ENCODE data around the gene BCL11A.

BCL11A gene

GRCh38 chr2:60520917-60521539 lies 32.4 kb downstream of the BCL11A start:
- H3K4me3 Mint-ChIP-seq: peak overlapping the region; percentile 51
- no peak for ATAC-seq (ENCODE audit: low read depth)
- H3K36me3 Mint-ChIP-seq: peaks cover 36% of the 10 kb centered on the region
- H3K27ac Mint-ChIP-seq: peak overlapping the region; percentile 82
- H3K9me3 Mint-ChIP-seq: no peaks in the 10 kb centered on the region
- no peaks in the 10 kb centered on the region for H3K27me3 Mint-ChIP-seq
- peaks cover 64% of the 10 kb centered on the region for H3K4me1 Mint-ChIP-seq
- no peak for DNase-seq (ENCODE audit: low spot score in 2 of 2)

- no peak for DNase-seq (ENCODE audit: low spot score in 2 of 2)
- Mint-ChIP-seq H3K27me3 (no peaks in the 10 kb centered on the region), H3K4me3 (peak overlapping the region; percentile 44), H3K4me1 (peaks cover 67% of the 10 kb centered on the region), H3K27ac (peak overlapping the region; percentile 82), H3K9me3 (no peaks in the 10 kb centered on the region), H3K36me3 (peaks cover 40% of the 10 kb centered on the region)
- ATAC-seq (ENCODE audit: low read depth): peak; percentile 23
Observed at GRCh38 chr2:60520151-60520876, 33.1 kb downstream of the BCL11A start.

- Mint-ChIP-seq H3K4me1 (peaks cover 75% of the 10 kb centered on the region), H3K36me3 (peaks cover 41% of the 10 kb centered on the region), H3K27me3 (no peaks in the 10 kb centered on the region), H3K4me3 (peak overlapping the region; percentile 9), H3K9me3 (no peaks in the 10 kb centered on the region), H3K27ac (peak overlapping the region; percentile 82)
- ATAC-seq (ENCODE audit: low read depth): no peak
- DNase-seq (ENCODE audit: low spot score in 2 of 2): no peak
Observed at GRCh38 chr2:60519231-60519863, 34.1 kb downstream of the BCL11A start.

GRCh38 chr2:60518567-60518966 lies 34.9 kb downstream of the BCL11A start:
- H3K4me1 Mint-ChIP-seq: peaks cover 73% of the 10 kb centered on the region
- H3K27ac Mint-ChIP-seq: peak overlapping the region; percentile 85

GRCh38 chr2:60517446-60517845 lies 36.0 kb downstream of the BCL11A start:
- Mint-ChIP-seq H3K27ac (peak overlapping the region; percentile 94), H3K27me3 (no peaks in the 10 kb centered on the region), H3K36me3 (peaks cover 36% of the 10 kb centered on the region), H3K9me3 (no peaks in the 10 kb centered on the region), H3K4me3 (no peak overlapping the region), H3K4me1 (peaks cover 73% of the 10 kb centered on the region)
- ATAC-seq (ENCODE audit: low read depth): no peak
- no peak for DNase-seq (ENCODE audit: low spot score in 2 of 2)

More at GRCh38 chr2:60518567-60518966, 34.9 kb downstream of the BCL11A start:
- peaks cover 40% of the 10 kb centered on the region for H3K36me3 Mint-ChIP-seq
- H3K4me3 Mint-ChIP-seq: peak overlapping the region; percentile 8
- no peaks in the 10 kb centered on the region for H3K9me3 Mint-ChIP-seq
- no peaks in the 10 kb centered on the region for H3K27me3 Mint-ChIP-seq
- DNase-seq (ENCODE audit: low spot score in 2 of 2) (no peak), ATAC-seq (ENCODE audit: low read depth) (no peak)

- DNase-seq (ENCODE audit: low spot score in 2 of 2) (no peak), ATAC-seq (ENCODE audit: low read depth) (no peak)
- no peaks in the 10 kb centered on the region for H3K27me3 Mint-ChIP-seq
- H3K9me3 Mint-ChIP-seq: no peaks in the 10 kb centered on the region
- H3K4me3 Mint-ChIP-seq: peak overlapping the region; percentile 67
- peaks cover 32% of the 10 kb centered on the region for H3K36me3 Mint-ChIP-seq
- H3K4me1 Mint-ChIP-seq: peaks cover 74% of the 10 kb centered on the region
- peak overlapping the region; percentile 94 for H3K27ac Mint-ChIP-seq
Observed at GRCh38 chr2:60516826-60517225, 36.6 kb downstream of the BCL11A start.

- Mint-ChIP-seq H3K4me1 (peaks cover 74% of the 10 kb centered on the region), H3K36me3 (peaks cover 29% of the 10 kb centered on the region), H3K4me3 (peak overlapping the region; percentile 67), H3K9me3 (no peaks in the 10 kb centered on the region), H3K27me3 (no peaks in the 10 kb centered on the region), H3K27ac (peak overlapping the region; percentile 94)
- no peak for ATAC-seq (ENCODE audit: low read depth)
- no peak for DNase-seq (ENCODE audit: low spot score in 2 of 2)
Observed at GRCh38 chr2:60516383-60516811, 37.1 kb downstream of the BCL11A start.

GRCh38 chr2:60515721-60516226 lies 37.7 kb downstream of the BCL11A start:
- peak overlapping the region; percentile 94 for H3K27ac Mint-ChIP-seq
- H3K27me3 Mint-ChIP-seq: no peaks in the 10 kb centered on the region
- DNase-seq (ENCODE audit: low spot score in 2 of 2) (peak in 1 of 2 donors; percentile 37), ATAC-seq (ENCODE audit: low read depth) (peak; percentile 73)
- H3K4me1 Mint-ChIP-seq: peaks cover 74% of the 10 kb centered on the region
- H3K36me3 Mint-ChIP-seq: peaks cover 26% of the 10 kb centered on the region
- H3K9me3 Mint-ChIP-seq: no peaks in the 10 kb centered on the region
- H3K4me3 Mint-ChIP-seq: peak overlapping the region; percentile 67

GRCh38 chr2:60513996-60514395 lies 39.5 kb downstream of the BCL11A start:
- peaks cover 35% of the 10 kb centered on the region for H3K36me3 Mint-ChIP-seq
- DNase-seq (ENCODE audit: low spot score in 2 of 2) (no peak), ATAC-seq (ENCODE audit: low read depth) (no peak)
- H3K9me3 Mint-ChIP-seq: no peaks in the 10 kb centered on the region
- H3K27ac Mint-ChIP-seq: peak overlapping the region; percentile 86
- H3K27me3 Mint-ChIP-seq: no peaks in the 10 kb centered on the region
- H3K4me3 Mint-ChIP-seq: peak overlapping the region; percentile 62
- peaks cover 83% of the 10 kb centered on the region for H3K4me1 Mint-ChIP-seq

GRCh38 chr2:60513191-60513590 lies 40.3 kb downstream of the BCL11A start:
- no peaks in the 10 kb centered on the region for H3K27me3 Mint-ChIP-seq
- H3K4me1 Mint-ChIP-seq: peaks cover 77% of the 10 kb centered on the region
- peak overlapping the region; percentile 62 for H3K4me3 Mint-ChIP-seq
- peaks cover 31% of the 10 kb centered on the region for H3K36me3 Mint-ChIP-seq
- peak overlapping the region; percentile 86 for H3K27ac Mint-ChIP-seq
- H3K9me3 Mint-ChIP-seq: no peaks in the 10 kb centered on the region
- DNase-seq (ENCODE audit: low spot score in 2 of 2): no peak
- no peak for ATAC-seq (ENCODE audit: low read depth)

- Mint-ChIP-seq H3K36me3 (peaks cover 36% of the 10 kb centered on the region), H3K27me3 (no peaks in the 10 kb centered on the region), H3K4me1 (peaks cover 81% of the 10 kb centered on the region)
Observed at GRCh38 chr2:60512641-60513040, 40.8 kb downstream of the BCL11A start.

GRCh38 chr2:60512062-60512622 lies 41.3 kb downstream of the BCL11A start:
- H3K4me1 Mint-ChIP-seq: peaks cover 80% of the 10 kb centered on the region
- peak in 1 of 2 donors; percentile 29 for DNase-seq (ENCODE audit: low spot score in 2 of 2)
- ATAC-seq (ENCODE audit: low read depth): peak; percentile 67

More at GRCh38 chr2:60512641-60513040, 40.8 kb downstream of the BCL11A start:
- ATAC-seq (ENCODE audit: low read depth) (no peak), DNase-seq (ENCODE audit: low spot score in 2 of 2) (no peak)
- Mint-ChIP-seq H3K4me3 (peak overlapping the region; percentile 53), H3K27ac (peak overlapping the region; percentile 86), H3K9me3 (no peaks in the 10 kb centered on the region)

GRCh38 chr2:60510713-60511112 lies 42.7 kb downstream of the BCL11A start:
- H3K9me3 Mint-ChIP-seq: no peaks in the 10 kb centered on the region
- H3K4me1 Mint-ChIP-seq: peaks cover 80% of the 10 kb centered on the region
- peak overlapping the region; percentile 86 for H3K27ac Mint-ChIP-seq
- no peak for ATAC-seq (ENCODE audit: low read depth)
- no peaks in the 10 kb centered on the region for H3K27me3 Mint-ChIP-seq
- H3K36me3 Mint-ChIP-seq: peaks cover 24% of the 10 kb centered on the region
- DNase-seq (ENCODE audit: low spot score in 2 of 2): no peak
- H3K4me3 Mint-ChIP-seq: peak overlapping the region; percentile 11

More at GRCh38 chr2:60512062-60512622, 41.3 kb downstream of the BCL11A start:
- Mint-ChIP-seq H3K27me3 (no peaks in the 10 kb centered on the region), H3K4me3 (peak overlapping the region; percentile 53), H3K9me3 (no peaks in the 10 kb centered on the region), H3K27ac (peak overlapping the region; percentile 86), H3K36me3 (peaks cover 36% of the 10 kb centered on the region)

- H3K27me3 Mint-ChIP-seq: no peaks in the 10 kb centered on the region
- peak overlapping the region; percentile 86 for H3K27ac Mint-ChIP-seq
- peaks cover 84% of the 10 kb centered on the region for H3K4me1 Mint-ChIP-seq
- H3K36me3 Mint-ChIP-seq: peaks cover 24% of the 10 kb centered on the region
- ATAC-seq (ENCODE audit: low read depth) (no peak), DNase-seq (ENCODE audit: low spot score in 2 of 2) (no peak)
- H3K4me3 Mint-ChIP-seq: no peak overlapping the region
- no peaks in the 10 kb centered on the region for H3K9me3 Mint-ChIP-seq
Observed at GRCh38 chr2:60509066-60509465, 44.4 kb downstream of the BCL11A start.
